AG09309 (cell line): ENCODE measurements around the gene SPTY2D1.
"Not testable (repeated sequence)": the region's sequence is repeated elsewhere in the genome, so short reads cannot be mapped to it uniquely, and the experiment has no call there.

Experiments
- DNase-seq: peaks from one replicate; pipeline ENCODE4 v3.0.0-alpha.2; 2010; ENCODE audit warnings: low read depth
- H3K4me3 ChIP-seq: 2 replicates; pipeline ENCODE4 v1.5.1; 2011; ENCODE audit warnings: mild to moderate bottlenecking, low read depth, low read length, moderate library complexity; ENCODE audit not compliant: control insufficient read depth
- TF ChIP-seq, protein P1 (sequence below): IDR thresholded peaks from 2 replicates; pipeline ENCODE4 v1.5.1; 2011; ENCODE audit warnings: mild to moderate bottlenecking, low read depth, low read length, inconsistent platforms; ENCODE audit not compliant: insufficient read depth, control insufficient read depth; ENCODE audit errors: missing control alignments

SPTY2D1 gene

GRCh38 chr11:18669711-18670110 is 35.6 kb upstream of the SPTY2D1 start:
- H3K4me3 ChIP-seq, result no peak overlapping the region
- TF ChIP-seq, protein P1, sequence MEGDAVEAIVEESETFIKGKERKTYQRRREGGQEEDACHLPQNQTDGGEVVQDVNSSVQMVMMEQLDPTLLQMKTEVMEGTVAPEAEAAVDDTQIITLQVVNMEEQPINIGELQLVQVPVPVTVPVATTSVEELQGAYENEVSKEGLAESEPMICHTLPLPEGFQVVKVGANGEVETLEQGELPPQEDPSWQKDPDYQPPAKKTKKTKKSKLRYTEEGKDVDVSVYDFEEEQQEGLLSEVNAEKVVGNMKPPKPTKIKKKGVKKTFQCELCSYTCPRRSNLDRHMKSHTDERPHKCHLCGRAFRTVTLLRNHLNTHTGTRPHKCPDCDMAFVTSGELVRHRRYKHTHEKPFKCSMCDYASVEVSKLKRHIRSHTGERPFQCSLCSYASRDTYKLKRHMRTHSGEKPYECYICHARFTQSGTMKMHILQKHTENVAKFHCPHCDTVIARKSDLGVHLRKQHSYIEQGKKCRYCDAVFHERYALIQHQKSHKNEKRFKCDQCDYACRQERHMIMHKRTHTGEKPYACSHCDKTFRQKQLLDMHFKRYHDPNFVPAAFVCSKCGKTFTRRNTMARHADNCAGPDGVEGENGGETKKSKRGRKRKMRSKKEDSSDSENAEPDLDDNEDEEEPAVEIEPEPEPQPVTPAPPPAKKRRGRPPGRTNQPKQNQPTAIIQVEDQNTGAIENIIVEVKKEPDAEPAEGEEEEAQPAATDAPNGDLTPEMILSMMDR, result no peak
- DNase-seq, result no peak

GRCh38 chr11:18669219-18669596 is 35.1 kb upstream of the SPTY2D1 start:
- H3K4me3 ChIP-seq, result no peak overlapping the region
- TF ChIP-seq, protein P1, result no peak
- no peak for DNase-seq

DNA sequence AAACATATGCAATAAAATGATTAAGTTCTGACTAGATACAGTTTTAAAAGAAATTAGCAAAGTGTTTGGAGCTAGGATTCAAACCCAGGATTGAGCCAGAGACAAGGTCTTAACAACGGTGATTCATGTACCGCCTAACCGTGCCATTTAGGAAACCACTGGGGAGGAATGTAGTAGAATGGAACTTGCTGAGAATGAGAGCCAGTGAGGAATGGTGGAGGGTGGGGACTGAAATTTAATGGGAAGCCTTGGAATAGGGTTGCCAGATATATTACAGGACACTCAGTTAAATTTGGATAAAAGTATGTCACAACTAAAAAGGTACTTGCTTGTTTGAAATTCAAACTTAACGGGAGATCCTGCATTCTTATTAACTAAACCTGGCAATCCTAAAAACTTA is 34.0 kb upstream of the SPTY2D1 start:
- no peak overlapping the region for H3K4me3 ChIP-seq
- TF ChIP-seq, protein P1, result no peak
- DNase-seq, result no peak

DNA sequence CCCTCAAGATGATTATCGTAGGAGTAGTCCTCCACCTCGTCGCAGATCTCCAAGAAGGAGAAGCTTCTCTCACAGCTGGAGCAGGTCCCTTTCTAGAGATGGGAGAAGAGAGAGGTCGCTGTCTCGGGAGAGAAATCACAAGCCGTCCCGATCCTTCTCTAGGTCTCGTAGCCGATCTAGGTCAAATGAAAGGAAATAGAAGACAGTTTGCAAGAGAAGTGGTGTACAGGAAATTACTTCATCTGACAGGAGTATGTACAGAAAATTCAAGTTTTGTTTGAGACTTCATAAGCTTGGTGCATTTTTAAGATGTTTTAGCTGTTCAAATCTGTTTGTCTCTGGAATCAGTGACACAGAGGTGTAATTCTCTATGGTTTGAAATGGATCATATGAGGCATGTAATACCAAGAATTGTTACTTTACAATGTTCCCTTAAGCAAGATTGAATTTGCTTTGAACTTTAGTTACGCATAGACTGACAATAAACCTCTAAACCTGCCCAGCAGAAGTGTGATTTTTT is 31.3 kb upstream of the SPTY2D1 start:
- H3K4me3 ChIP-seq, DNase-seq: not testable (repeated sequence)

- DNase-seq, result no peak
- no peak overlapping the region for H3K4me3 ChIP-seq
- TF ChIP-seq, protein P1, result no peak
Observed at GRCh38 chr11:18657673-18658072, 23.5 kb upstream of the SPTY2D1 start.

GRCh38 chr11:18650859-18651557 is 16.9 kb upstream of the SPTY2D1 start:
- no peak overlapping the region for H3K4me3 ChIP-seq
- TF ChIP-seq, protein P1, result peak; percentile 51
- no peak for DNase-seq

- DNase-seq, result no peak
- H3K4me3 ChIP-seq, result no peak overlapping the region
- TF ChIP-seq, protein P1, result no peak
Observed at GRCh38 chr11:18650353-18650752, 16.2 kb upstream of the SPTY2D1 start.

DNA sequence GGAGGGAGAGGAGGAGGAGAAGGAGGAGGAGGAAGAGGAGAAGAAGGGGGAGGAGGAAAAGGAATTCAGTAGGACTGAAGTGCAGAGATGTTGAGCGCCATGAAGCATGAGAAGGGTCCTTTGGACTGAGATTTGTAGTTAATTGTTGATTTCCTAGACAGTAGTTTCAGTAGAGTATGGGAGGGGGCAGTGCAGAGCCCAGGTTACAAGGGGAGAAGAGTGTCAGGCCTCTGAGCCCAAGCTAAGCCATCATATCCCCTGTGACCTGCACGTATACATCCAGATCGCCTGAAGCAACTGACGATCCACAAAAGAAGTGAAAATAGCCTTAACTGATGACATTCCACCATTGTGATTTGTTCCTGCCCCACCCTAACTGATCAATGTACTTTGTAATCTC is 8.9 kb upstream of the SPTY2D1 start:
- H3K4me3 ChIP-seq, DNase-seq: not testable (repeated sequence)
